Measurements from ENCODE around the gene PCDHA1.
A peak's percentile ranks its signal among the peaks of the same experiment; 100 is the strongest.

Gene PCDHA1

DNA sequence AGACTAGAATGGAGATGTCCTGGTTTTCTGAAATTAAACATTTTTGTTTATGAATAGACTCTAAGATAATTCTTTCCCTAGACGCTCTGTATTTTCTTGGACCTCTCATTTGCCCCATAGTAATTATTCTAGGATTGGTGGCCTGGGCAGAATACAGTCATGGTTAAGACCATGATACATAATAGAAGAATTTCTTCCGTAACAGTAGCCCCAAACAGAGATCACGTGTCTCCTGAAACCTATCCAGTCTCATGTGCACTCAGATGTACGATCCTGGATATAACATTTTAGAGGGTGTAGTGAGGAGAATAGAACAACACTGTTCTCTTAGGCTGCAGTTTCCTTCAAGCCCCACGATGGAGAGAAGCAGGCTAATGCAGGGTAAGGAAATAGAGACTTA, 202.7 kb downstream of the PCDHA1 start:
- DNase-seq (ENCODE audit: low read depth in 2 of 2): no peak

DNA sequence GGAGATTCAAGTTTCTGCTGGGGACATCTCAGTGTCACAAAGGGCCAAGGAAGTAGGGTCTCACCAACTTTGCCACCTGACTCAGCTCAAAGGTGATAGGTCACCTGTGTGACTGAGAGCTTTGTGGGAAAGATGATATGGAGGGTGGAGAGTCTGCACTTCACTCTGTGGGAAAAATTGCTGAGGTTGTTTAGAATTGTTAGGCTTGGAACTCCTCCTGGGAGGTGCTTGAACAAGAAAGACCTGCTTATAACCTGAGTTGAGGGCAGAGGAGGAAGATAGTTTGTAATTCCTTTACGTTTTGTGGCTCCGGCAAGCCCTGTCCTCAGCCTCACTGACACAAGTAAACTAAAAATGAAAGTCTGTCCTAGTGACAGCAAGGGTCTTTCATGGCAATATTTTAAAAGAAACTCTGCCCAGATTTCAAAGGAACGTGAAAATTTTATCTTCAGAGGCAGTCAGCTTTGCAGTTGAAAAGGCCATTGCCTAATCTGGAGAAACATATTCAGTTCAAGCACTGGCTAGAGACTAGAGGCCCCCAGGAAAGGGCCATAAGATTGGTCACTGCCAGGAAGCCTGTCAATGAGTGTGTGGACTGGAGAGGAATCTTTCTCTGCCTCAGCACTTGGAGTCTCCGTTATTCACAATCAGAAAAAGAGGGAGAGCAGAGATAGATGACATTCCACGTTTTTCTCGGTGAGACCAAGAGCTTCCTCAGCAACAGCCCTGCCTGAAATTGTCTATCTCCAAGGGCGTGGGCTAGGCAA, 203.5 kb downstream of the PCDHA1 start:
- no peak for DNase-seq (ENCODE audit: low read depth in 2 of 2)

- DNase-seq (ENCODE audit: low read depth in 2 of 2): no peak
Observed at GRCh38 chr5:140992828-140993227, 206.9 kb downstream of the PCDHA1 start.

DNA sequence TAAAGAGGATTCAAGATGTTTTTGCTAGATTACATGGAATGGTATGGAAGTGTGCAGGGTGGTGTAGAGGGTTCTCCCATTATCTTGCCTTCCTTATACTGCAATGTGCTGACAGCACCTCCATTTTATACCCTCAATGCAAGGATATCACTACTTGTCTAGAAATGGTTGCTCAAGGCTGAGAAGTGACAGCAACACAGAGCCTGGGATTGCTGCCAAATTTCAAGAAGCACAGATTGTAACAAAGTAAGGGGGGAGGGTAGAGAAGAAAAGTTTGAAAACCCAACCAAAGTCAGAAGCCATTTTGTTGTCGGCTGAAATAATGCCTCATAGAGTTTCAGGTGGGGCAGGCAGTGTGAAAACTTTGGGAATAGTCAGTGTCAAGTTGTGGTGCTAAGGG, 210.1 kb downstream of the PCDHA1 start:
- DNase-seq (ENCODE audit: low read depth in 2 of 2): no peak

DNA sequence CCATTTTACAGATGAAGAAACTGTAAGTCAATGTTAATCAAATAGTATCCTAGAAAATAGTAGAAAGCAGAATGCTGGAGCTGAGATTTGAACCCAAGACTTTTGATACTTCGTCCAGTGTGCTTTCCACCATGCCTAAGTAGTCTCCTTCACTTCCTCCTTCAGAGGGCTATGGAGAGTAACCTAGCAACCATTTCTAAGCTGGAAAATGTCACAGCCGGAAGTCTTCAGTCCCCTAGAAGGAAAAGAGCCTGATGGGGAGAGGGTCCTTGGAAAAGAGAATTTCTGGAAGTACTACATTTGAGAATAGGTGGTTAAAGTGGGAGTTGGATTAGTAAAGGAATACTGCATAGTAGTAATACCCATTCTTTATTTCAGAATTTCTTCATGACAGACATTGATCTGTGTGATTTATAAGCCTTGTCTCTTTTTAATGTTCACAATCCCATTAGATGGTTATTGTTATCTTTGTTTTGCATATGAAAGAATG, 213.0 kb downstream of the PCDHA1 start:
- no peak for DNase-seq (ENCODE audit: low read depth in 2 of 2)

DNA sequence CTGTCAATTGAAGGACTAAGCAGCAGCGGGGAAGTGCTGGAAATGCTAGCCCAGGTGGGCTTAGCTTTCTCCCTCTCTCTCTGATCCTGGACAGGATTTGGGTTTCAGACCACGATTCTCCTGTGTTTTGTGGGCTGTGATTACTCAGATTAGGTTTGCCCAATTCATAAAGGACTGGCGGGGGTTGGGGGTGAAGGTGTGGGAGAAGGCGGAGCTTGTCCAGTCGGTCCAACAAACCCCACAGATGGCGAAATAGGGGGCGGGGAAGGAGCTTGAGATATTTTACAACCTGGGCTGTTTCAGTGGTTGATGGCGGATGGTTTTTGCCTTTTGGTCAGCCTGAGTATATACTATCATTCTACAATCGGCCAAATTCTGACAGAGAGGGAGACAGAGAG, 215.5 kb downstream of the PCDHA1 start:
- no peak for DNase-seq (ENCODE audit: low read depth in 2 of 2)

DNA sequence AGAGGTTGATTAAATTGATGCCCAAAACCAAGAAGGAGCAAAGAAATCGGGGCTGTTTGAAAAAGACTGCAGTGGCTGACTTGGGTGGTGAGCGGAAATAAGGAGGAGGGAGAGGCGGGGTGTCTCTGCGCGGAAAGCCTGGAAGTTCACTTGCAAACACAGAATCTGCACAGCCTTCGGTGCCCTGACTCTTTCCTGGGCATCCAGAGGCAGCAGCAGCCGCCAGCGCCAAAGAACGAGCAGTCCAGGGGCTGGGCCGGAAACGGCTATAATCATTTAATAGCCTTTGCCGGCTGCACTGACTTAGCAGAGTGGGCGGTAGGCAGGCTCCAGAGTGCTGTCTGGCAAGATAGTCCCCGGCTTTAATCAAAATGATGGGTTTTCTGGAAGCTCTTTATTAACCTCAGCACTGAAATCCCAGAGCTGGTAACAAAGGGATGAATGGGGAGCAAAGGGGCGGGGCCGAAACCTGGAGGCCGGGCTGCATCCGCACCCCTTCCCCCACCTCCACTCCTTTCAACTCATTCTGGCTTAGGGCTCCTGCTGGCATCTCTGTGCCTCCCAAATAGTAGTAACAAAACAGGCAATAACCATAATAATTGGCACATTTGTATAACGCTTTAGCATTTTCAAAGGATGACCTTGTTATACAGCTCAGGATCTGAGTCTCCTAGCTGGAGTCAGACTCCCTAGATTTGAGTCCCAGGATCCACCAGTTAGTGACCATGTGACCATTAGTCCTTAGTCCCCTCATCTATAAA, 216.1 kb downstream of the PCDHA1 start:
- DNase-seq (ENCODE audit: low read depth in 2 of 2): no peak

- DNase-seq (ENCODE audit: low read depth in 2 of 2): no peak
Observed at GRCh38 chr5:141002605-141002965, 216.6 kb downstream of the PCDHA1 start.

- no peak for DNase-seq (ENCODE audit: low read depth in 2 of 2)
Observed at GRCh38 chr5:141003031-141003430, 217.1 kb downstream of the PCDHA1 start.

DNA sequence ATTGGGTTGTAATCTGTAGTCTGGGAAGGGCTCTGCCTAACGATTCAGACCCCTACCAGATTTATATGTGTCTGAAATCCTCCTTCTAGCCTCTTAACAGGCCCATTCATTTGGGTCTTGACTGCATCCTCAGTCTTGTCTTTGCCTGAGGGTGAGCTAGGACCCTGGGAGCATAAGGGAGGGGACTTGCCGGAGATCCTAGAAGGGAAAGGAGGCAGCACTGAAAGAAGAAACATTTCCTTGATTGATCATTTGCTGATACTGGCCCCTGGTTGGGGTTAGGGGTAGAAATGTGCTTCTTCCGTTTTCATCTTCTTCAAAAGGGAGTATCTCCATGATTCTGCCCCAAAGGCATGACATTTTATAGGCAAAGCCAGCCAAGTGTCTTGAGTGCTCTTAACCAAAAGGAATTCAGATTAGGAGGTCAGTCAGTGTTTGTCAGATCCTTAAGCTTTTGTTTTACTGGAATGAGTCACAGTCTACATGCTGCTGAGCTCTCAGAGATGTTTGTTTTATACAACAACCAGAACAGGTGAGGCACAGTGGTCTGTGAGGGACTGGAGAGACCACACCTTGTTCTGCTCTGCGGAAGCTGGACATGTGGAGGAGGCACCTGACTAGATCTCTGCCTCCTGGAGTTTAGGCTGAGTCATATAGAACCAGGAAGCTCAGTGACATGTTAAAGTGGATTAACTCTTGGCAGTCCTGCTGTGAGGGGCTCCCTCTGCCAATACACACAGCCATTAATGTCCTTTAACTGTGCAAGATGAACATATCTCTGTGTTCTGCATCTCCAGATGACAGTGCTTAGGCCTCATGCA, 218.1 kb downstream of the PCDHA1 start:
- no peak for DNase-seq (ENCODE audit: low read depth in 2 of 2)

- DNase-seq (ENCODE audit: low read depth in 2 of 2): no peak
Observed at GRCh38 chr5:141007791-141008190, 221.9 kb downstream of the PCDHA1 start.

DNA sequence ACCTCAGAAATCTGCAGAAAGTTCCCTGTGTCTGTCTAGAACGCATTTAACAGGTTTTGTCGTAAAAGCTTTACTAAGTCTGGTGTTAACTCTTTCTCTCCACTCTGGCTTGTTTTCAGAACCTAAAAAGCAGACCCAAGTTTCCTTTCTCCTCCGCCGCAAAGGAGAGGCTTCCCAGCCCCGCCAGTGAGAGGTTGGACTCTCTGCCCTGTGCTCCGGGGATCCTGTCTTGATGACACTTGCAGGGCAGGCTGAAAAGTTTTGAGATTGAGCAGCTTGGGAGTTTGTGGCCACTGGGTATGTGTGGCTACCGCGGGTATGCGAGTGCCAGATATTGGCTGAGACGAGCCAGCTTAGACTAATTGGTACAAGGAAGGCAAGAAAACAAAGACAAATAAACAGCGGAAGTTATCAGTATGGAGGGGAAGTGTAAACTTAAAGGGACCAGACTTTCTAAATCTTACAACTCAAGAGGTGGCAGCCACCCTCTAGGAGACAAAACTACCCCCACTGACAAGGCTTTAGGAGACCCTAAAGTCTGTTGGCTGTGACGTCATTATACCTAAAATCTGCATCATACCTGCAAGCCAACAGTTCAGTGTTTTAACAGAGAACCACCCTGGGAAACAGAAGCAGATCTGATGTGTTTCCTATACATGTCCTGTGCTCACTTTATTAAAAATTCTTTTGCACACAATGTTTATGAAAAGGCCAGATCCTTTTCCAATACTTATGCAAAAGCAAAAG, 224.3 kb downstream of the PCDHA1 start:
- DNase-seq (ENCODE audit: low read depth in 2 of 2): no peak

GRCh38 chr5:141017943-141018342, 232.0 kb downstream of the PCDHA1 start:
- DNase-seq (ENCODE audit: low read depth in 2 of 2): no peak

GRCh38 chr5:141022384-141022783, 236.4 kb downstream of the PCDHA1 start:
- no peak for DNase-seq (ENCODE audit: low read depth in 2 of 2)

- no peak for DNase-seq (ENCODE audit: low read depth in 2 of 2)
Observed at GRCh38 chr5:141031006-141031405, 245.1 kb downstream of the PCDHA1 start.

DNA sequence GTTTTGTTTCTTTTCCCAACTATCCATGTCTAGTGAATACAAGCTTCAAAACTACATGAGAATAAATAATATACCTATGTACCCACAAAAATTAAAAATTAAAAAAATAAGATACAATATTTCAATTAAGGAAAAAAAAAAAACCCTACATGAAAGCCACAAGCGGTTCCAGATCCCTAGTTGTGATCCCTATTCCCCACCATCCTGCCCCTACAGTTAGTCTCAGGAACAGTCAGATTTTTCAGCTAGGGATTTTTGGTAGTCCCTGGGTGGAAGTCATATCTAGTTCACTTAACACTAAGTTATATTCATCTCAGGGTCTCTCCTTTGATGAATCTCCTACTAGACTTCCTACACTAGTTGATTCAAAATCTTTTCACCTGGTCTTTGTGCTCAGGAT, 246.7 kb downstream of the PCDHA1 start:
- no peak for DNase-seq (ENCODE audit: low read depth in 2 of 2)

DNA sequence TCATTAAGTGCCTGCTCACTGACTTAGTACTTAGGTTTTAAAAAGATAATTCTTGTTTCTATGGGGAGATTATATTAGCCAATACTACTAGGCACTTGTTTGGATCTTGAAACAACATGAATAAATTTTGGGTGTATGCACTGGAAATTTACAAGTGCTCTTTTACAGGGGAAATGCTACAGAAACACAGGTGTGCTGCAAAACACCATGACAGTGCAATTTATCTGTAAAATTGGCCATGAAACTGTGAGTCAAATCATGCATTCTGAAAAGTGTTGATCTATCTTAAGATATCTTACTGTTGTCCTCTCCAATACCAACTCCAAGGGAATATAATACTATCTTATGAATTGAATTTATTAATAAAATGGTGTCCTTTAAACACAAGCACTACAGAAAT, 253.1 kb downstream of the PCDHA1 start:
- DNase-seq (ENCODE audit: low read depth in 2 of 2): no peak

GRCh38 chr5:141039517-141039916, 253.6 kb downstream of the PCDHA1 start:
- DNase-seq (ENCODE audit: low read depth in 2 of 2): no peak

DNA sequence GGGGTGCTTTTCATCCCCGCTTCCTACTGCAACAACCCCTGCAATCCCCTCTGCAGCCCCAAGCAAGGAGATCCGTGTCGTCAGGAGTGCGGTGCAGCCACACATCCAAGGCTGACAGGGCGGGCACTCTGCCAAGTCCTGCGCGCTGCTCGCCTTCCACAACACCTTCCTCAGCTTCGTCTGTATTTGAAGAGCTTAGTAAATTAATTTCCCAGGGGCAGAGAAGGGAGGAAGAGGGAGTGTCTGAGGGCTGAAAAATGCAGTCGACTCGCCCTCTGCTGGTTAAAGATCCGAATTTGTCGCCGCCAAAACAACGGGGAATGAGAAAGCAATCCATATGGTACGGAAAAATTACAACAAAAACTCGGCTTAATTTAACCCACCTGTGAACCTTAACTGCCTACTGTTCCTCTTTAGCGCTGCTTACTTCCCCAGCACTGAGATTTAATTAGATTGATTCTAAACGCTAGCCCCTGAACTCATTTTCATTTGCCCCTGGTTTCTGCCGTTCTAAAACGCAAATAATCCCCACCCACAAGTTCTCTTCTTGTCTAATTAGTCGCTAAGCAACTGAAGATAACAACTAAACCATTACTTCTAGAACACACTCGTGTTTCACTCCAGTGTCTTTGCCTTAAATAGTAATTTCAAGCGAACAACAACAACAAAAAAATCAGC, 254.3 kb downstream of the PCDHA1 start:
- no peak for DNase-seq (ENCODE audit: low read depth in 2 of 2)

GRCh38 chr5:141040771-141041426, 255.0 kb downstream of the PCDHA1 start:
- peak; percentile 33 to 35 for DNase-seq (ENCODE audit: low read depth in 2 of 2)

DNA sequence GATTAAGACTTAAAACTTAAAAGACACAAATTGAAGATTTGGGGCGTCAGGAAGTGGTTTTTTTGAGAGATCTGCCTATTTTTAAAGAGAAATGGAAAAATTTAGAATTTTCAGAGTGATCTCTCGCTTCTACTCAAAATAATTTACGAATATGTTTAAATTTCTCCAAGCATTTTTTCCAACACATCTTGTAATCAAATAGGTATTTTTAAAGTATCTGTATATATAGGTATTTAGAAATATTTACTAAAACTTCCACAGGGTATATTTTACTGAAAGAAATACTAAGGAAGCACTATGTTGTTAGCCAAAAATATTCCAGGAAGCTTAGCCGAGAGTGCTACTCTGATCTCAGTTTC, 255.5 kb downstream of the PCDHA1 start:
- no peak for DNase-seq (ENCODE audit: low read depth in 2 of 2)

Data from fibroblast of skin of left quadriceps (primary cell).